22Rv1 (cell line): ENCODE data around the gene RALGPS1.

Source experiments
- H3K27ac ChIP-seq: fragments of 450-650 bp; 2 replicates; pipeline ENCODE4 v1.5.1; 2017
- ZFX ChIP-seq: fragments of 450-650 bp; IDR thresholded peaks from 2 replicates; pipeline ENCODE4 v1.6.1; 2017; ENCODE audit warnings: antibody characterized with exemption, borderline replicate concordance
- TF ChIP-seq, protein P1 (sequence below): fragments of 450-650 bp; IDR thresholded peaks from 2 replicates; pipeline ENCODE4 v1.5.1; 2017; ENCODE audit warnings: mild to moderate bottlenecking

The RALGPS1 gene

DNA sequence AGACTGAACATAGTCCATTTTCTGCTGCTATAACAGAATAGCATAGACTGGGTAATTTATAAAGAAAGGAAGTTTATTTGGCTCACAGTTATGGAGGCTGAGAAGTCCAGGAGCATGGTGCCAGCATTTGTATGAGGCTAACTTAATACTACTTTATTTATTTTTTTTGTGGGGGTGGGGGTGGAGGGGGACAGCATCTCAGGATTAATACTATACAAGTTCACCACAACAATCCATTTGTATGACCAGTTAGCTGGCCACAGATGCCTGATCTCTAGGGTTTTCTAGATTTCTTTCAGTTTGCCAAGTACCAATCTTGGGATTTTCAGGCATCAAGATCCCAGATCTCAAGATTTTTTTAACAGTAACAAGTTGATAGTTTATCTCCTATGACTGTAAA, 187.6 kb downstream of the RALGPS1 start:
- no peak overlapping the region for H3K27ac ChIP-seq
- TF ChIP-seq, protein P1, sequence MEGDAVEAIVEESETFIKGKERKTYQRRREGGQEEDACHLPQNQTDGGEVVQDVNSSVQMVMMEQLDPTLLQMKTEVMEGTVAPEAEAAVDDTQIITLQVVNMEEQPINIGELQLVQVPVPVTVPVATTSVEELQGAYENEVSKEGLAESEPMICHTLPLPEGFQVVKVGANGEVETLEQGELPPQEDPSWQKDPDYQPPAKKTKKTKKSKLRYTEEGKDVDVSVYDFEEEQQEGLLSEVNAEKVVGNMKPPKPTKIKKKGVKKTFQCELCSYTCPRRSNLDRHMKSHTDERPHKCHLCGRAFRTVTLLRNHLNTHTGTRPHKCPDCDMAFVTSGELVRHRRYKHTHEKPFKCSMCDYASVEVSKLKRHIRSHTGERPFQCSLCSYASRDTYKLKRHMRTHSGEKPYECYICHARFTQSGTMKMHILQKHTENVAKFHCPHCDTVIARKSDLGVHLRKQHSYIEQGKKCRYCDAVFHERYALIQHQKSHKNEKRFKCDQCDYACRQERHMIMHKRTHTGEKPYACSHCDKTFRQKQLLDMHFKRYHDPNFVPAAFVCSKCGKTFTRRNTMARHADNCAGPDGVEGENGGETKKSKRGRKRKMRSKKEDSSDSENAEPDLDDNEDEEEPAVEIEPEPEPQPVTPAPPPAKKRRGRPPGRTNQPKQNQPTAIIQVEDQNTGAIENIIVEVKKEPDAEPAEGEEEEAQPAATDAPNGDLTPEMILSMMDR = no peak
- TF ChIP-seq ZFX = no peak

DNA sequence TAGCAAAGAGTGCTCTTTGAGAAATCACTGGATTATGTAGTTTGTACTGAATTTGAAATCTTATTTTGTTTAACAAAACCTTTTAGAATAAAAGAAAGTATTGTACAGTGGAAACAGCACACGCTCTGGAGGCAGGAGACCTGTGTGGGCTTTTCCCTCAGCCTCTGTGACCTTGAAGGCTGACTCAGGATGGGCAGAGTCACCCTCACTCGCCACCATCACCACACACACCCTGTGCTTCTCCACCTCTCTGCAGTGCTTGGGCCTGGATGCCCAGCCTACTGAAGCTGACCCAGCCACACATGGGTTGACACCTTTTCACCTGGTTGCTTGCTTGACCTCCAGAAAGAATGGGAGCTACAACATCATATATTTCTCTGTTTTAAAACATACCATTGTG, 188.2 kb downstream of the RALGPS1 start:
- H3K27ac ChIP-seq = no peak overlapping the region
- TF ChIP-seq, protein P1 = no peak
- TF ChIP-seq ZFX = no peak

DNA sequence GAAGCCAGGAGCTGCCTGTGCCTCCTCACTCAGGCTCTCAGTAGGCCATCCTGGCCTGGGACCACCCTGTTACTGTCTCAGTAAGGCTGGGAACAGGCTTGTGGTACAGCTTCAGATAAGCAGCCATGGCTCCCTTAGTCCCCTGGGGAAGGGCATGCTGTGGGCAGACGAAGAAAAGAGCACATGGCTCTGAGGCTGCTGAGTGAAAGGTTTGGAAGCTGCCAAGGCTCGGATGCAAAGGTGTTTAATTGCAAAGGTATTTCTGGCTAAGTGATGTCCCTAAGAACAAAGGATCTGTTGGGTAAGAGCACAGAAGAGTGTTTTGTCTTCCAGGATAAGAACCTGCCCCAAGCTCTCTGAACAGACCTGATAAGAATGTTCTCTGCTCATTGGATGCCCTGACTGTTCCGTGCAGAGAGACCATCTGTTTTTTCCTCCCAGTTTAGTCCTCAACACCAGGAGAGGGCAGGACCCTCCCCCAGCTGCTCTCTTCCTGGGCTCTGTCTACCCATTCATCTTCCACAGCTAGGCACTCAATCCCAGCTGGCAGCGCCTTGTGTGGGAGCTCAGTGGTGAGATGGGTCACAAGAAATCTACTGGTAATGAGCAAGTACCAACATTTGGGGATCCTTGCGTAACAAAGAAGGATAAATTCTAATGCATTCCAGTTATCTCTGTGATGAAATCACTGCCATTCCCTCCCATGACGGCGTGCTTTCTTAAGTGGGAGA, 190.2 kb downstream of the RALGPS1 start:
- no peak for TF ChIP-seq ZFX
- no peak overlapping the region for H3K27ac ChIP-seq

DNA sequence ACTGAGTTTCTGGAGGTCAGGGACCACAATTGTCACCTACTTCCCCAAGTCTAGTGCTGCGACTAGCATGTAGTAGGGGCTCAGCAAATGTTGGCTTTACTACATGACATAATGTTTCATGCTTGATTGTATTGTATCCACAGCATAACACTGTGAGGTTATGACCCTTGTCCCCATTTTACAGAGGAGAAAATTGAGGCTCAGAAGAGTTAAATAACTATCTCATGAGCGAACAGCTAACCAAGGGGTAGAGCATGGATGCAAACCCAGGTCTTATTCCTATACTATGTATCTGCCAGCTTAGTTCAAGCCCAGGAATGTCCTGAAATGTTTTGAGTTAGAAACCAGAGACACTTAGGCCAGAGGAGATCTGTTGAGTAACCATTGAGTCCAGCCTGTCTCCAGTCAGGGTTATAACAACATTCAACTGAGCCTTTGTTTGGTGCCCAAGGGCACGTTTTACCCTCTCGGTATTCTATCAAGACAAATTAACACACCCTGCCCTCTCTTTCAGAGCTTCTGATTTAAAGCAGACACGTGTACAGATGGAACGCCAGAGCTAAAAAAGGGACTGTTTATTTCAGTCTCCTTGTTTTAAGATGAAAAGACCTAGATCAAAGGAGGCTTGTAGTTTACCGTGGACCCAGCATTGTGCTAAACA, 191.4 kb downstream of the RALGPS1 start:
- TF ChIP-seq, protein P1 = no peak
- no peak for TF ChIP-seq ZFX
- H3K27ac ChIP-seq = no peak overlapping the region

DNA sequence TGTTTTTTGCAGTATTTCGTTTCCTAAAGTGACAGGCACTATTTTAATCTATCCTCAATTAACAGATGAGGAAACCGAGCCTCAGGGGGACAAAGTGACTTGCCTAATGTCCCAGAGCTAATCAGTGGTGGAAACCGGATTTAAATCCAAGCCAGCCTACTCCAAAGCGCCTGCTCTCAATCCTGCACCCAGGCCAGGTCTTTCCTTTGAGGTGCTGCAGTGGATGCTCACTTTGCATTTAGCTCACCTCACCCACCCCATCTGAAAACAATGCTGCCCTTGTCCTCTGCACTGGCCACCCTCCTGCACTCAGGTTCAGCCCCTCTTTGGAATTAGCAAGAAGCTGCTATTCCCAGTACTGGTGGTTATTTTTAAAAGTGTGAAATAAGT, 191.9 kb downstream of the RALGPS1 start:
- TF ChIP-seq ZFX = no peak
- TF ChIP-seq, protein P1 = no peak
- no peak overlapping the region for H3K27ac ChIP-seq

DNA sequence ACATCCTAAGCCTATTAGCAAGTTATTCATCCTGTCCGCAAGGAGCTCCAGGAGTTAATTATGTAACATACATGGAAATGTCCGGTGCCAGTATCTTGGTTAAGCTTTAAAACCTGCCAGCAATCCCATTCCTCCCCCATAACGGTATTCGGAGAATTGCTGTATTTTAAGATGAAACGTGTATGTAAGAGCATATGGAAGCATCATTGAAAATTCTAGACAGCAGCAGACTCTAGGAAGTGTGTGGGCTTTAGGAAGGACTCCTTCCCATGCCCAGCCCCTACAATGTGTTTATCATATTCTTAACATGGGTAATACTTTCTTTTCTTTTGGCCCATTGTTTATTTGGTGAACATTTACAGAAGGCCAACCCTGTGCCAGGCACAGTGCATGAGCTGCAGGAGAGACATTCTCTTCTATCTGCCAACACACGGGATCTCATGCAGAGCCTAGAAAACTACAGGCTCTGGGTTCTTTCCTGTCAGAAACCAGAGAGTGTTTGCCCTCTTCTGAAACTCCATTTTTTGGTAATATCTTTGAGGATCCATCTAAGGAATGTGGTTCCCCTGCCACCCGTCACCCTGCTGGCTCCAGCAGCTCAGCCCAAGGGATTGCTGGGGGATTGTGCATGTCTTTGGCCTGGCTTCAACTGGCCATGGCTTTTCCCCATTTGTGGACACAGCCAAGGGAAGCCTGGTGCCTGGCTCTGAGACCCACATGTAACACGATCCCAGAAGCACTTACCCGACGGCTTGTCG, 192.8 kb downstream of the RALGPS1 start:
- H3K27ac ChIP-seq = no peak overlapping the region
- TF ChIP-seq, protein P1 = no peak
- TF ChIP-seq ZFX = no peak

DNA sequence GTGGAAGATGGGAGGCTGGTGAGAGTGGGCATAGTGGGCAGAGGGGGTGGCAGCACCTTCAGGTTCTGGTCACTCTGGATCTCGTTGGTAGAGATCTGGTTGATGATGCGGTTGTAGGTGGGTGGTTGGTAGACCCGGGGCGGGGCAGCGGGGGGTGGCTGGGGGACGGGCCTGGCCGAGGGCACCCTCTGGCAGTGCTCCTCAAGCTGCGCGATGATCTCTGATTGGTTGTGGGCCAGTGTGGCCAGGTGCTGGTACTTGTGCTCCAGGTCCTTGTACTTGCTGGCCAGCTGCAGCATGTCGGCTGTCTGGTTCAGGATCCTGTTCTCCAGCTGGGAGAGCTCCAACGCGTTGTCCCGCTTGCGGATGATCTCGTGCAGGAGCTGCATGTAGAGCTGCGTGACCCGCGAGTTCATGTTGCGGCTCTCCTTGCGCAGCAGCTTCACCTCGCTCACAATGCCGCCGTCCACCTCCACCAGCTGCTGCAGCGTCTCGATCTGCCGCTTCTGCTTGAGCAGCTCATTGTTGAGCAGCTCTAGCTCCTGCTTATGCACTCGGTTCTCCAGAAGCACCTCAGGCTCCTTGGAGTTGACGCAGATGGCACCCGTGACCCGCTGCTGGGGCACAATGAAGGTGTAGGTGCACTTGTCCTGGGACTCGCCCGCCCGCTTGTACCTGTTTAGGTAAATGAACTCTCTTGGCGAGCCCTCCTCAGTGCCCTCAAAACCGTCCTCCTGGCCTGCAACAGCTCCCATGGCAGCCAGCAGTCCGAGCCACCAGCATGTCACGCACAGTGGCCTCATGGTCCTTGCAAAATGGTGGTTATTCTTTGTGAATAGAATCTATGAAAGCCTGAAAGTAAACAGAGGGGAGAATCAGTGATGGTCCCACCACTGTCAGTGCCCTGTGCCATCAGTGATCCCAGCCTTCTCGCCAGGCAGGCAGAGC, 193.6 kb downstream of the RALGPS1 start:
- no peak for TF ChIP-seq ZFX
- TF ChIP-seq, protein P1 = no peak
- H3K27ac ChIP-seq = no peak overlapping the region
